ENCODE results near the gene AMACR.

DNA sequence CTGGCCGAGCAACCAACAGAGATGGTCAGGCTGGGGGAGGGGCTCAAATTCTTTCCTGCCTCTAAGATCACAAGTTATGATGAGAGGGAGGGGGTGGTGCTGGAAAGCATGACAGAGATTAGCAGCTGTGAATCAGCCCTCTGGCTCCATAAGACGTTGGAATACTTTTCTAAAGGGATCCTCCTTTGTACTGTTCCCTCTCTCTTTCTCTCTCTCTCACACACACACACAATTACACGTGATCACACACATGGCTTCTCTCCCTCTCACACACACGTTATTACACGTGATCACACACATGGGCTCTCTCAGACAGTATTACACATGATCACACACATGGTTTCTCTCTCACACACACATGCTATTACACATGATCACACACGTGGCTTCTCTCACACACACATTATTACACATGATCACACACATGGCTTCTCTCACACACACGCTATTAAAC lies 23.2 kb downstream of the AMACR start, which contains the start of gene SLC45A2:
- TF ChIP-seq SPI1 (IDR thresholded peaks at IDR 0.05; ENCODE audit: low read depth, low read length), result no peak
- TF ChIP-seq POLR2A (IDR thresholded peaks at IDR 0.05; ENCODE audit: low read depth, low read length), result no peak
- no peak for TF ChIP-seq POLR2AphosphoS5 (IDR thresholded peaks at IDR 0.05; ENCODE audit: low read depth, low read length)

Measured in GM12891 (cell line).